ENCODE measurements around the gene TNIP1.

DNA sequence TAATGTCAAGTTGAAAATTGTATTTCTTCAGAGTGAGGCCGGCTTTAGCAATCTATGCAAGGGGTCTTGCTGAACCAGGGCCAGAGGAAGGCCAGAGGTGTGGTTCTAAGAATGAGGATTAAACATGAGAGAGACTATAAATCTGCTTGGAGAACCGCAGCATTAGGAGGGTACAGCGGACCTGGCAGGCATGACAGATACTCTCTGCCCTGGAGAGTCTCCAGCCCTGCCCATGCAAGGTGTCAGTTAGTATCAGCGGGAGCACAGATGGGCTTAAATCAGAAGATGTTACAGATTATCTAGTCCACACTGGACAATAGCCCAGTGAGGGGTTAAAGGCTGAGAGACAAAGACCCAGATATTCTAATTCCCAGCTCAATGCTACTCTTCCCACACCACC, 71.9 kb downstream of the TNIP1 start:
- TF ChIP-seq, protein P1, sequence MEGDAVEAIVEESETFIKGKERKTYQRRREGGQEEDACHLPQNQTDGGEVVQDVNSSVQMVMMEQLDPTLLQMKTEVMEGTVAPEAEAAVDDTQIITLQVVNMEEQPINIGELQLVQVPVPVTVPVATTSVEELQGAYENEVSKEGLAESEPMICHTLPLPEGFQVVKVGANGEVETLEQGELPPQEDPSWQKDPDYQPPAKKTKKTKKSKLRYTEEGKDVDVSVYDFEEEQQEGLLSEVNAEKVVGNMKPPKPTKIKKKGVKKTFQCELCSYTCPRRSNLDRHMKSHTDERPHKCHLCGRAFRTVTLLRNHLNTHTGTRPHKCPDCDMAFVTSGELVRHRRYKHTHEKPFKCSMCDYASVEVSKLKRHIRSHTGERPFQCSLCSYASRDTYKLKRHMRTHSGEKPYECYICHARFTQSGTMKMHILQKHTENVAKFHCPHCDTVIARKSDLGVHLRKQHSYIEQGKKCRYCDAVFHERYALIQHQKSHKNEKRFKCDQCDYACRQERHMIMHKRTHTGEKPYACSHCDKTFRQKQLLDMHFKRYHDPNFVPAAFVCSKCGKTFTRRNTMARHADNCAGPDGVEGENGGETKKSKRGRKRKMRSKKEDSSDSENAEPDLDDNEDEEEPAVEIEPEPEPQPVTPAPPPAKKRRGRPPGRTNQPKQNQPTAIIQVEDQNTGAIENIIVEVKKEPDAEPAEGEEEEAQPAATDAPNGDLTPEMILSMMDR (IDR thresholded peaks at IDR 0.05), result no peak
- TF ChIP-seq POLR2AphosphoS5 (IDR thresholded peaks at IDR 0.05) (no peak), EP300 (IDR thresholded peaks at IDR 0.05; ENCODE audit: low read depth) (no peak)

Measured in transverse colon (tissue), 4 donors.